Type B pancreatic cell (in vitro differentiated cells): ENCODE measurements around the gene CIAO2A. TPM values are rescaled to one million over a fixed set of nuclear protein-coding genes. Genes with fewer than 3 reads are reported as not detected.
"Not testable (repeated sequence)": the region's sequence is repeated elsewhere in the genome, so short reads cannot be mapped to it uniquely, and the experiment has no call there.

Experiments
- DNase-seq: peaks from one replicate; pipeline ENCODE4 v3.0.0; 2021; ENCODE audit warnings: mixed read lengths; ENCODE audit not compliant: unreplicated experiment; ENCODE audit errors: extremely low spot score
- H3K27ac Mint-ChIP-seq: 2 replicates; pipeline ENCODE4 v1.8.0; 2021; ENCODE audit warnings: mild to moderate bottlenecking, mixed read lengths
- H3K27me3 Mint-ChIP-seq: 2 replicates; pipeline ENCODE4 v1.8.0; 2021; ENCODE audit warnings: mixed read lengths
- H3K36me3 Mint-ChIP-seq: 2 replicates; pipeline ENCODE4 v1.8.0; 2021; ENCODE audit warnings: mixed read lengths
- H3K4me1 Mint-ChIP-seq: one replicate; pipeline ENCODE4 v1.8.0; 2021; ENCODE audit warnings: mixed read lengths; ENCODE audit not compliant: unreplicated experiment
- H3K4me3 Mint-ChIP-seq: 2 replicates; pipeline ENCODE4 v1.8.0; 2021; ENCODE audit warnings: mild to moderate bottlenecking, mixed read lengths
- H3K9me3 Mint-ChIP-seq: 2 replicates; pipeline ENCODE4 v1.8.0; 2021; ENCODE audit warnings: mixed read lengths
- total RNA-seq: library from RNA; stranded (reverse); gene quantifications from 2 replicates; pipeline ENCODE4 v1.2.1, GENCODE V29; 2021; ENCODE audit warnings: low replicate concordance
- TF ChIP-seq, protein P1 (sequence below): fragments of 200-600 bp; sonication (generic); conservative IDR thresholded peaks from 2 replicates; pipeline ENCODE4 v1.5.0; 2021; ENCODE audit warnings: antibody characterized with exemption, mild to moderate bottlenecking

CIAO2A gene
- total RNA-seq, 1 donor from 2014 or later: 69.7 TPM

DNA sequence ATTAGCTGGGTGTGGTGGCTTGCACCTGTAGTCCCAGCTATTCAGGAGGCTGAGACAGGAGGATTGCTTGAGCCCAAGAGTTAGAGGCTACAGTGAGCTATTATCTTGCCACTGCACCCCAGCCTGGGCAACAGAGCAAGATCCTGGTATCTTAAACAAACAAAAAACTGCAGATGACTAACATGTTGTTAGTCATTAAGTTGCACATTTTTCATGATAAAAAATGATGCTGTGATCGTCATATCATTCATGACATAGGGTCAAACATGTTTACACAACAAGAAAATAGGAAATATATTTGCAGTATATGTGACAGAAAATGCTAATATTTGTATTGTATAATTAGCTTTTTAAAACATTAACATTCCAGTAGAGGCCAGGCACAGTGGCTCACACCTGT lies 27.2 kb downstream of the CIAO2A start:
- TF ChIP-seq, protein P1, sequence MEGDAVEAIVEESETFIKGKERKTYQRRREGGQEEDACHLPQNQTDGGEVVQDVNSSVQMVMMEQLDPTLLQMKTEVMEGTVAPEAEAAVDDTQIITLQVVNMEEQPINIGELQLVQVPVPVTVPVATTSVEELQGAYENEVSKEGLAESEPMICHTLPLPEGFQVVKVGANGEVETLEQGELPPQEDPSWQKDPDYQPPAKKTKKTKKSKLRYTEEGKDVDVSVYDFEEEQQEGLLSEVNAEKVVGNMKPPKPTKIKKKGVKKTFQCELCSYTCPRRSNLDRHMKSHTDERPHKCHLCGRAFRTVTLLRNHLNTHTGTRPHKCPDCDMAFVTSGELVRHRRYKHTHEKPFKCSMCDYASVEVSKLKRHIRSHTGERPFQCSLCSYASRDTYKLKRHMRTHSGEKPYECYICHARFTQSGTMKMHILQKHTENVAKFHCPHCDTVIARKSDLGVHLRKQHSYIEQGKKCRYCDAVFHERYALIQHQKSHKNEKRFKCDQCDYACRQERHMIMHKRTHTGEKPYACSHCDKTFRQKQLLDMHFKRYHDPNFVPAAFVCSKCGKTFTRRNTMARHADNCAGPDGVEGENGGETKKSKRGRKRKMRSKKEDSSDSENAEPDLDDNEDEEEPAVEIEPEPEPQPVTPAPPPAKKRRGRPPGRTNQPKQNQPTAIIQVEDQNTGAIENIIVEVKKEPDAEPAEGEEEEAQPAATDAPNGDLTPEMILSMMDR: no peak
- Mint-ChIP-seq H3K27me3 (no peaks in the 10 kb centered on the region), H3K4me1 (peaks cover 4% of the 10 kb centered on the region), H3K4me3 (no peak overlapping the region), H3K27ac (no peak overlapping the region), H3K9me3 (no peaks in the 10 kb centered on the region), H3K36me3 (no peaks in the 10 kb centered on the region)
- no peak for DNase-seq

- TF ChIP-seq, protein P1: no peak
- Mint-ChIP-seq H3K9me3 (no peaks in the 10 kb centered on the region), H3K4me1 (no peaks in the 10 kb centered on the region), H3K4me3 (no peak overlapping the region), H3K27me3 (no peaks in the 10 kb centered on the region), H3K36me3 (no peaks in the 10 kb centered on the region), H3K27ac (no peak overlapping the region)
- peak; percentile 64 for DNase-seq
Observed at GRCh38 chr15:64060716-64061115, 32.9 kb downstream of the CIAO2A start.

DNA sequence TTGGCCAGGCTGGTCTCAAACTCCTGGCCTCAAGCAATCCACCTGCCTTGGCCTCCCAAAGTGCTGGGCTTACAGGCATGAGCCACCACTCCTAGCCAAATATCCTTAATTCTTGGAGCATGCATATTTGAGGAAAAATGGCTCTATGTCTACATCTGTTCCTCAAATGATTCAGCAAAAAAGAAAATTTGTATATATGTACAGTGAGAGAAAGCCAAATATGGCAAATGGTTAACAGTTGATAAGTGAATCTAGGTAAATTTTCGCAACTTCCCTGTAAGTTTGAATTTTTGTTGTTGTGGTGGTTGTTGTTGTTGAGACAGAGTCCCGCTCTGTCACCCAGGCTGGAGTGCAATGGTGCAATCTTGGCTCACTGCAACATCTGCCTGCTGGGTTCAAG lies 34.5 kb downstream of the CIAO2A start:
- not testable (repeated sequence) for H3K4me1 Mint-ChIP-seq, DNase-seq, H3K27ac Mint-ChIP-seq, H3K4me3 Mint-ChIP-seq, H3K27me3 Mint-ChIP-seq, H3K36me3 Mint-ChIP-seq, H3K9me3 Mint-ChIP-seq

DNA sequence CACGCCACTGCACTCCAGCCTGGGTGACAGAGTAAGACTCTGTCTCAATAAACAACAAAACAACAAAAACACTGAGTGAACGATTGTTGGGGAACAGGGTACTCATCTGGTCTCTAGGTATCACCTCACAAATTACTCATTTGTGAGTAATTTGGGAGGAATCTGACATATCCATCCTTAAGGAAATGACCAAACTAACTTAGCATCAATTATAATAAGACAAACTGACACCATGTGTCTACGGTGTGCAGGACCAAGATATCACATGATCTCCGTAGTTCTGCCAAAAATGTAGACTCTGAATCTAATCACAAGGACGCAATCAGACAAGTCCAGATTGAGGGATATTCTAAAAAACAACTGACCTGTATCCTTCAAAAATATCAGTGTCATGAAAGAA lies 35.4 kb downstream of the CIAO2A start:
- Mint-ChIP-seq H3K36me3 (no peaks in the 10 kb centered on the region), H3K27me3 (no peaks in the 10 kb centered on the region), H3K4me1 (no peaks in the 10 kb centered on the region), H3K4me3 (no peak overlapping the region), H3K9me3 (no peaks in the 10 kb centered on the region), H3K27ac (no peak overlapping the region)
- DNase-seq: peak; percentile 7
- TF ChIP-seq, protein P1: no peak

DNA sequence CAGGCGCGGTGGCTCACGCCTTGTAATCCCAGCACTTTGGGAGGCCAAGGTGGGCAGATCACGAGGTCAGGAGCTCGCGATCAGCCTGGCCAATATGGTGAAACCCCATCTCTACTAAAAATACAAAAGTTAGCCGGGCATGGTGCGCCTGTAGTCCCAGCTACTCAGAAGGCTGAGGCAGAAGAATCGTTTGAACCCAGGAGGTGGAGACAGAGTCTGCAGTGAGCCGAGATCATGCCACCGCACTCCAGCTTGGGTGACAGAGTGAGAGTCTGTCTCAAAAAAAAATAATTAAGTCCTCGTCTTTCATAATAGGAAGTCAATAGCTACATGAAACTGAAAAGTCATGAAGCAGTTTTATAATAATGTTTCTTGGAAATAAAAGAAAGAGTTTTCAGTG lies 40.0 kb downstream of the CIAO2A start:
- peak; percentile 11 for DNase-seq
- not testable (repeated sequence) for H3K9me3 Mint-ChIP-seq, H3K27ac Mint-ChIP-seq, H3K27me3 Mint-ChIP-seq, H3K36me3 Mint-ChIP-seq, H3K4me3 Mint-ChIP-seq
- H3K4me1 Mint-ChIP-seq: peaks cover 20% of the 10 kb centered on the region

- Mint-ChIP-seq H3K4me1 (peaks cover 20% of the 10 kb centered on the region), H3K36me3 (no peaks in the 10 kb centered on the region), H3K9me3 (no peaks in the 10 kb centered on the region), H3K27me3 (peaks cover 9% of the 10 kb centered on the region), H3K4me3 (no peak overlapping the region), H3K27ac (no peak overlapping the region)
- TF ChIP-seq, protein P1: no peak
- DNase-seq: no peak
Observed at GRCh38 chr15:64052925-64053491, 40.6 kb downstream of the CIAO2A start.
